Left kidney (tissue), 8 donors: Measurements from ENCODE around the gene LRRC28. TPM values are rescaled to one million over a fixed set of nuclear protein-coding genes. Genes with fewer than 3 reads are reported as not detected.
"Not testable (repeated sequence)": the region's sequence is repeated elsewhere in the genome, so short reads cannot be mapped to it uniquely, and the experiment has no call there.

Source experiments
- DNase-seq: peaks from one replicate; pipeline ENCODE4 v3.0.0-alpha.2; 2013
- long read RNA-seq, 8 donors: transcript quantifications; one replicate each; lab custom pipeline, GENCODE V29; 2026
- polyA plus RNA-seq: library from polyadenylated mRNA; unstranded; fragments of 120-200 nt; gene quantifications from one replicate; pipeline ENCODE4 v1.2.1, GENCODE V29; 2013; ENCODE audit not compliant: insufficient read length

Gene LRRC28
- 42.3 TPM for polyA plus RNA-seq
- long read RNA-seq, donor 1, full-length matches to known transcripts: 3 of 3 reads
- long read RNA-seq, donor 1, partial matches to known transcripts: 0 of 3 reads
- long read RNA-seq, donor 1, other reads (novel, unspliced or antisense): 0 of 3 reads
- long read RNA-seq, donor 2, full-length matches to known transcripts: 4 of 4 reads
- long read RNA-seq, donor 2, partial matches to known transcripts: 0 of 4 reads
- long read RNA-seq, donor 2, other reads (novel, unspliced or antisense): 0 of 4 reads
- long read RNA-seq, donor 3, full-length matches to known transcripts: 1 of 1 reads
- long read RNA-seq, donor 3, partial matches to known transcripts: 0 of 1 reads
- long read RNA-seq, donor 3, other reads (novel, unspliced or antisense): 0 of 1 reads
- long read RNA-seq, donor 4: 0 reads
- long read RNA-seq, donor 5, full-length matches to known transcripts: 9 of 9 reads
- long read RNA-seq, donor 5, partial matches to known transcripts: 0 of 9 reads
- long read RNA-seq, donor 5, other reads (novel, unspliced or antisense): 0 of 9 reads
- long read RNA-seq, donor 6, full-length matches to known transcripts: 2 of 2 reads
- long read RNA-seq, donor 6, partial matches to known transcripts: 0 of 2 reads
- long read RNA-seq, donor 6, other reads (novel, unspliced or antisense): 0 of 2 reads
- long read RNA-seq, donor 7, full-length matches to known transcripts: 11 of 11 reads
- long read RNA-seq, donor 7, partial matches to known transcripts: 0 of 11 reads
- long read RNA-seq, donor 7, other reads (novel, unspliced or antisense): 0 of 11 reads
- long read RNA-seq, donor 8, full-length matches to known transcripts: 2 of 2 reads
- long read RNA-seq, donor 8, partial matches to known transcripts: 0 of 2 reads
- long read RNA-seq, donor 8, other reads (novel, unspliced or antisense): 0 of 2 reads

- DNase-seq: peak; percentile 100
Measured at GRCh38 chr15:99250857-99251841, at the start of gene LRRC28. TSS of gene LRRC28 (plus strand) at chr15:99251481. CDS start at chr15:99255958, 4,477 bp downstream.

DNA sequence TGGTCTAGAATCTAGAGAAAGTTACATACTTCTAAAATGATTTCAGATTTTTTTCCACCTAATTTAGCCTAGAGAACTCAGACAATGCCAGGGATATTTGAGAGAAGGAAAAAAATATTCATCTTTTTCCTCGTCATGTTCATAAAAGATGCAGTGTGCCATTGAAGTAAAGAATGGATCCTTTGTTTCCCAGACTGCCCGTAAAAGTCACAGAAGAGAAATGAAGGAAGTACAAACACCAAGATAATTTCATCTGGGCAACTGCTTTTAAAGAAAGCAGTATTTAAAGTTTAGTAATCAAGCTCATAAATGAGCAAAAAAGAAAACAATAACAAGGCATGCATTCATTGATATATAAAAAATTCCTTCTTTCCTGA lies 49.1 kb upstream of the LRRC28 start:
- no peak for DNase-seq

- no peak for DNase-seq
Measured at GRCh38 chr15:99207672-99208071, 43.6 kb upstream of the LRRC28 start.

DNA sequence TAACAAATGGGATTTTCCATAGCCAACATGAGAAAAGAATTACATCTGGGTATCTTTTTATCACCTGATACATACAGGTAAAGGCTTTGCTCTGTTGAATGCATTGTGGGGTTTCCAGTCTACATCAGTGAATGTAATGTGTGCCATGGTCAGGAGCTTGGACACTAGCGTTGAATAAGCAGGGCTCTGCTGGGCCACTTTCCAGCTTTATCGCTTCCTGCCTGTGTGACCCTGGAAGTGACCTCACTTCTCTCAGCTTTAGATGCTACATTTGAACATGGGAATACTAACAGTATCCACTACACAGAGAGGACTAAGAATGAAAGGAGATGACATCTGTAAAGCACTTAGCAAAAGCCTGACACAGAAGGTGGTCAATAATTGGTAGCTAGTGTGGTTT lies 42.0 kb upstream of the LRRC28 start:
- no peak for DNase-seq

DNA sequence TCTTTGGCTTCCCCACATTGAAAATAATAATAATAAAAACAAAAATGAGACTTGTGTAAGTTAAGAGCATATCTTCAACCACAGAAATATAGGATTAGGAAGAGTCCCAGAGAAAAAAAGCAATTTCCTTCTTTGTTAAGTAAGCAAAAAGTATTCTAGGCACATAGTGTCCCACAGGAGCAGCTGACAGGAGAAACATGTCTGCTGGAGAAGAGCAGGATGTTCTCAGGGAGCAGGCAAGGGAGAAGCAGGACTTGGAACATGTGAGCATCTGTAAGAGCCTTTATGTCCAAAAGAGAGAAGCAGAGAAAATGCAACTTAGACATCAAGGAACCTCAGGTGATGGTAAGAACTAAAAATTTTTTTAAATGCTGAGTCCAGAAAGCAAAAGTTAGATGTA lies 40.9 kb upstream of the LRRC28 start:
- DNase-seq: no peak

DNA sequence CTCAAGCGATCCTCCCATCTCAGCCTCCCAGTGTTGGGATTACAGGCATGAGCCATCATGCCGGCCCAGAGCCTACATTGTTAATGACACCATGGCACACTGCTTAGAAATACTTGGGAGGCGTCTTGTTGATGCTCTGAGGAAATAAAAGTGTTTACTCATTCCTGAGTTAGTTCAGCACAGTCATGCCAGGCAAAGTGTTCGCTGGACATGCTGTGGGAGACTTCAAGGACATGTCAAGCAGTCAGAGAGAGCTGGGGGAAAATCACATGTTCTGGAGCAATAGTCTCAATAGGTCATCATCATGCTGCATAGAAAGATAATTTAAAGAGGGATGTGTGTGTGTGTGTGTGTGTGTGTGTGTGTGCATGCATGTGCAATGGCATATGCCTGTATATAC lies 39.4 kb upstream of the LRRC28 start:
- DNase-seq: no peak

GRCh38 chr15:99212406-99212805 lies 38.9 kb upstream of the LRRC28 start:
- DNase-seq: no peak

DNA sequence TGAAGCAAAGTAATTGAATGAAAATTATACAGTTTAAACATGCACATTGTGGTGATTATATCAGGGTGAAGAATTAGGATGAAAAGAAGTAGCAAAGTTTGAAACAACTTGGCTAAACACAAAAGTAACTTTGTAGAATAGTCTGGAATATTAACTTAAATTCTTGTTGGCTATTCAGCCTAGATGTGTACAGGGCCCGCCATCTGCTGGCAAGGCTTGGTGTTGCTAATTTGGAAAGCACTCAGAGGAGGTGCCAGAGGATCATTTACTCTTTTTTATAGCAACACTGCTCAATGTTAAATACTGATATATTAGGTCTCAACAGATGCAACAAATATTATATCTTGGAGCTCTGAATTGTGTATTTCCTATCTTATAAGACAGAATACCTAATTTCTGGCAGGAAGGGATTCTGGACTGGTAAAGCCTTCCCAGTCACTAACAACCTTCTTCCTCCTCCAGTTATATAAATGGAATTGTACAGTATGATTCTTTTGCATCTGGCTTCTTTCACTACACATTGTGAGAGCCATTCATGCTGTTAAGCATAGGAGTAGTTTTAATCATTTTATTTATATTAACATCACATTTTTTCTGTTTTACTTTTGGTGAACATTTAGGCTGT lies 38.0 kb upstream of the LRRC28 start:
- DNase-seq: peak; percentile 64

DNA sequence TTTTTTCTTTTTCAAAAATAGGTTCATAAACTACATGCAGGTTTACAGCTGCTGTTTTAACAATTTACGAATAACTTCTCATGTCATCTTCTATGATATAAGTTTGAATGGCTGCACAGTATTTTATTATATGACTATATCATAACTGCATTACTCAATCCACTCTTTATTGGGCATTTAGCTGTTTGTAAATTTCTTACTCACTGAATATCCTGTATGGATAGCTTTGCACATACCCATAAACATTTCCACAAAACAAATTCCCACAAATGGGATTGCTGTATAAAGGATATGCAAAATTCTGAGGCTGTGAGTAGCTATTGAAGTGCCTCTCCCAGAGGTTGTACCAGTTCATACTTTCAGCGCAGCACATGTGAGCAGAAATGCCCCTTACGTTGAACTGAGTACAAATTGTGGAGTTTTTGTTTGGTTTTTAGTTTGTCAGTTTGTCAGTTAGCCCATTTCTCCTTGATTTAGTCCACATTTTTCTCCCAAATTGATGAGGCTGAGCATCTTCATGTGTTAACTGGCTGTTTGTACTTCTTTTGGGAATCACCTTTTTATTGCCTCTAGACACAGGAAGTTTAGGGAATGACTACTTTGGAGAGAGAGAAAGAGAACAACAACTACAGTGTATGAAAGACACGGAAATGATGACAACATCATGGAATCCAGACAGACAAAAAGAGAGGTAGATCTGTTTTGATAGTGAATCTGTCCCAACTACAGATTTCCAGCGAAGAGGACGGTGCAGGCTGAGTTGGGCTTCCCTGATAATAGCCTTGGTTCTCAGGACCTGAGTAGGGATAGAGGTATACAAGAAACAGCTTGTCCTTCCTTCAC lies 26.7 kb upstream of the LRRC28 start:
- DNase-seq: no peak

DNA sequence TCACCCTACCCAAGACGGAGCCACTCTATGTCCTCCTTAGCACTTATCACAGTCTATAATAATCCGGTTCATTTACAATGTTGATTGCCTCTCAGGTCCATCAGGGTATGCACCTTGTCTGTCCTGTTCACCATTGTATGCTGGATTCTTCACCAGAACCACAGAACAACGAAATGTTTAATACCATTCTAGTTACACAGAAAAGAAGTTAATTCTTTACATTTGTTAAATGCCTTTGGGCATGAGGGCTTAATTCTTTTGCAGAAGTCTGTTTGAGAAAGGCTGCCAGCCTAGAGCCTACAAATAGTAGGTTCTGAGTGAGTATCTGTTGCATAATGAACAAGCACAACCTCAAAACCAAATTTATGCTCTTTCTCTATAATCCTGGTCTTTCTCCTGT lies 24.5 kb upstream of the LRRC28 start:
- no peak for DNase-seq

DNA sequence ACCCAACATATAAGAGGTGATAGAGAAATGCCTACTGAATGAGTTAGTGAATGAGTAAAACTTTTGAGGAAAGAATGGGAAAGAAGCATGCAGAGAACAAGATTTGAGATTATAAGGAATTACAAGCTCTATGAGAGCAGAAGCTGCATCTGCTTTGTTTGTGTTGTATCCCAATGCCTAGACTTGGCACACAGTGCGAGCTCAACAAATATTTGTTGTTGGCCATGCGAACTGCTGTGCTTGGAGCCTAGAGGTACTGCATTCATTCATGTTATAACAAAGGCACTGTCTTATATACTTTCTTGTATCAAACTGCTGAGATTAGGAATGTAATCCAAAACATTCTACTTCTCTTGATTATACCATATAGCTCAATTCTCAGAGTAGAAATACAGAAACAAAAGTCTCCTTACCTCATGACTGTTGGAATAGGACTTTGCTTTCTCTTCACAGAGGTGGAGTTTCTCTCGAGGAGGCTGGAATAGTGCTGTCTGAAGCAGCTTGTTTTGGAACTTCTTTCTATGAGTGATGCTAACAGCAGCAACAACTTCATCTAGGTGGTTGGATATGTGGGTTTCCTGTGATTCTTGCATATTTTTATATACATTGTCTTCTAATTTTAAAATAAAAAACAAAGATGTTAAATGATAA lies 23.0 kb upstream of the LRRC28 start:
- no peak for DNase-seq

GRCh38 chr15:99230867-99231266 lies 20.4 kb upstream of the LRRC28 start:
- no peak for DNase-seq

GRCh38 chr15:99232740-99233139 lies 18.5 kb upstream of the LRRC28 start:
- no peak for DNase-seq

- not testable (repeated sequence) for DNase-seq
Measured at GRCh38 chr15:99234160-99234559, 17.1 kb upstream of the LRRC28 start.

- no peak for DNase-seq
Measured at GRCh38 chr15:99238849-99239248, 12.4 kb upstream of the LRRC28 start.

GRCh38 chr15:99239545-99240198 lies 11.6 kb upstream of the LRRC28 start:
- DNase-seq: no peak

DNA sequence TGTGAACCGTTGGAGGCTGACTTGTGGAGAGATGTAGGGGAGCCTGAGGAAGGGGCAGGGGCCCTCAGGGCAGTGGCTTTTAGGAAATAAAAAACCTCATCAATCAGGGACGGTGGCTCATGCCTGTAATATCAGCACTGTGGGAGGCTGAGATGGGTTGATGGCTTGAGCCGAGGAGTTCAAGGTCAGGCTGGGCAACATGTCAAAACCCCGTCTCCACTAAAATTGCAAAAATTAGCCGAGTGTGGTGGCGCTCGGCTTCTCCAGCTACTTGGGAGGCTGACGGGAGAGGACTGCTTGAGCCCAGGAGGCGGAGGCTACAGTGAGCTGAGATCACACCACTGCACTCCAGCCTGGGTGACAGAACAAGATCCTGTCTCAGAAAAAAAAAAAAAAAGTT lies 9.5 kb upstream of the LRRC28 start:
- DNase-seq: no peak

DNA sequence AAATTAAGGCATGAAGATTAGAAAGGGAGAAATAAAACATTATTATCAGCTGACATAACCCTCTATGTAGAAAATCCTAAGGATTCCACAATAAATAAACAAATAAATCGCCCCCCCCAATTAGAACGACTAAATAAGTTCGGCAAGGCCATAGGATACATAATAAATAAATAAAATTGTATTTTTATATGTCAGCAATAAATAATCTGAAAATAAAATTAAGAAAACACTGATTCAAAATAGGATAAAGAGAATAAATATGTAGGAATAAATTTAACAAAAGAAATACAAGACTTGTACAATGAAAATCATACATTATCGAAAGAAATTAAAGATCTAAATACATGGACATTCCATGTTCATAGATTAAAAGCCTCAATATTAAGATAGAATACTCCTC lies 7.0 kb upstream of the LRRC28 start:
- no peak for DNase-seq

DNA sequence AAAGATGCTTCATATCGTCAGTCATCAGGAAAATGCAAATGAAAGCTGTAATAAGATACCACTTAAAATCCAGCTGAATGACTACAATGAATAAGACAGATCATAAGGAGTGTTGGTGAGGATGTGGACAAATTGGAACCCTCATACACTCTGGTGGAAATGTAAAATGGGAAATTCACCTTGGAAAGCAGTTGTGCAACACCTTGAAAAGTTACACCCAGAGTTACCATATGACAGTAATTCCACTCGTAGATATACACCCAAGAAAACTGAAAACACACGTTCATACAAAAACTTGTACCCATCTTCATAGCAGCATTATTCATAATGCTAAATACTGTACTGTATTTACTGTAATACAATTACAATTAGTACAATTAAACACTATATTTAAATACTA lies 4.2 kb upstream of the LRRC28 start:
- no peak for DNase-seq
